Measurements from ENCODE around the gene KRTAP10-6.
"Not testable (repeated sequence)": the region's sequence is repeated elsewhere in the genome, so short reads cannot be mapped to it uniquely, and the experiment has no call there.

KRTAP10-6 gene

DNA sequence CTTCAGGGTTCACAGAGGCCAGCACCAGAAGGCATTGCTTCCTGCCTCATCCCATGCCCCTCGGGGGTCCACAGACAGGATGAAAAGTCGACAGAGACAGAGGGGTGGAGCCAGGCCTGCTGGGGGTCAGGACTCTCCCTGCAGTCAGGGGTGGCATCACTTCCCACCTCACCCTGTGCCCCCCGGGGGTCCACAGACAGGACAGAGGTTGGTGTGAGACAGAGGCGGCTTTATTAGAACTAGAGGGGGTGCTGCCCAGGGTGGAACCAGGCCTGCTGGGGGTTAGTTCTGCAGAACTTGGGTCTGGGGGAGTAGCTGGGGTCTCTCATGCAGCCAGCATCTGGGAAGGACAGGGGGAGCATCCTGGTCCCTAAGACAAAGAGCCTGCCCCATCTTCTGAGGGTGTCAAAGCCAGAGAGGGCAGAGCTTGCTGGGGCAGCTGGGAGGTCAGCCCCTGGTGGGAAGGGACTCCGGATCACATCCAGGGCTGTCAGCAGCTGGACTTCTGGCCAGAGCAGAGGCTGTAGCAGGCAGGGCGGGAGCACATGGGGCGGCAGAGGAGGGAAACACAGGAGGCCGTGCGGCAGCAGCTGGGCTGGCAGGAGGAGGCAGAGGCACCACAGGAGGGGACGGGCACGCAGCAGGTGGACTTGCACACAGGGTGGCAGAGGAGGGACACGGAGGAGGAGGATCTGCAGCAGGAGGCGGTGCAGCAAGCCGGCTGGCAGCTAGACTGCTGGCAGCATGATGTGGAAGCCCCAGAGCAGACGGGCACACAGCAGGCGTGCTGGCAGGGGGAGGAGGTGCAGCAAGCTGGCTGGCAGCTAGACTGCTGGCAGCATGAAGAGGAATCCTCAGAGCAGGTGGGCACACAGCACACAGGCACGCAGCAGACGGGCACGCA, 1.2 kb downstream of the KRTAP10-6 start:
- H3K9me3 Mint-ChIP-seq; H3K4me3 Mint-ChIP-seq; H3K36me3 Mint-ChIP-seq (ENCODE audit: insufficient read depth); H3K27ac Mint-ChIP-seq (ENCODE audit: low read depth); ATAC-seq (replicated peaks; ENCODE audit: extremely low read depth, poor library complexity, severe bottlenecking); DNase-seq (ENCODE audit: low spot score in 2 of 2): not testable (repeated sequence)
- Mint-ChIP-seq H3K27me3 (peaks cover 35% of the 10 kb centered on the region), H3K4me1 (peaks cover 10% of the 10 kb centered on the region)

GRCh38 chr21:44590311-44590721, 2.0 kb downstream of the KRTAP10-6 start:
- H3K4me3 Mint-ChIP-seq, result no peak overlapping the region
- H3K27me3 Mint-ChIP-seq, result peaks cover 44% of the 10 kb centered on the region
- H3K27ac Mint-ChIP-seq (ENCODE audit: low read depth), result peak overlapping the region; percentile 35
- H3K4me1 Mint-ChIP-seq, result peaks cover 8% of the 10 kb centered on the region
- ATAC-seq (replicated peaks; ENCODE audit: extremely low read depth, poor library complexity, severe bottlenecking) (no peak), DNase-seq (ENCODE audit: low spot score in 2 of 2) (no peak)
- peaks cover 4% of the 10 kb centered on the region for H3K36me3 Mint-ChIP-seq (ENCODE audit: insufficient read depth)
- H3K9me3 Mint-ChIP-seq, result peaks cover 5% of the 10 kb centered on the region

GRCh38 chr21:44589586-44590305, 2.6 kb downstream of the KRTAP10-6 start:
- H3K36me3 Mint-ChIP-seq (ENCODE audit: insufficient read depth), result peaks cover 4% of the 10 kb centered on the region
- peak overlapping the region; percentile 35 for H3K27ac Mint-ChIP-seq (ENCODE audit: low read depth)
- no peak for DNase-seq (ENCODE audit: low spot score in 2 of 2)
- peaks cover 49% of the 10 kb centered on the region for H3K27me3 Mint-ChIP-seq
- no peak overlapping the region for H3K4me3 Mint-ChIP-seq
- no peak for ATAC-seq (replicated peaks; ENCODE audit: extremely low read depth, poor library complexity, severe bottlenecking)
- peaks cover 4% of the 10 kb centered on the region for H3K4me1 Mint-ChIP-seq
- H3K9me3 Mint-ChIP-seq, result peaks cover 5% of the 10 kb centered on the region

DNA sequence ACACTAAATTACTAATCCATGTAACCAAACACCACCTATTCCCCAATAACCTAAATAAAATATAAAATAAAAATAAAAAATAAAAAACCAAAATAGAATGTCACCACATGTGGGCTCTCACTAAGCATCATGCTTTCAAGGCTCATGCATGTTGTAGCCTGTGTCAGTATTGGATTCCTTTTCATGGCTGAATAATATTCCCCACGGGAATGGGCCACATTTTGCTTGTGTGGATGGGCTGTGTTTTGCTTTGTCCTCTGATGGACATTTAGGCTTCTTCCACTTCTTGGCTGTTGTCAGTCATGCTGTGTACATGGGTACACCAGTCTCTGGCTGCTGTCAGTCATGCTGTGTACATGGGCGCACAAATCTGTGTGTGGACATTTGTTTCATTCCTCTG, 3.2 kb downstream of the KRTAP10-6 start:
- no peak overlapping the region for H3K27ac Mint-ChIP-seq (ENCODE audit: low read depth)

DNA sequence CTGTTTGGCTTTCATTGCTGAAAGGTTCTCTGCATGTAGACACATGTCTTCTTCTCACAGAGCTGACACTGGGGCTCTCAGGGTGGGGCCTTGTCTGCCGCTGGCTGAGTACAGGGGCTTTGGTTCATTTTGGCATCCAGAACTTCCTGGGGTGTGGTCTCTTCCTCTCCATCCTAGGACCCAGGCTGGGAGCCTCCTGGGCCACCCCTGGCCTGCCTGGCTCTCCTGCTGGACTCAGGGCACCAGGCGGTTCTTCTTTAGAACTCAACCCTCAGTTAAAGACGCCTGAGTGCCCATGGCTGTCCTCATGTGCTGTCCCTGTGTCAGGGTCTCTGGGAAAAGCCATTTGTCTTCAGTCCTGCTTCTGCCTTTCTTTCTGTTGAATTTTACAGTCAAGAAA, 6.4 kb downstream of the KRTAP10-6 start:
- Mint-ChIP-seq H3K27ac (ENCODE audit: low read depth) (no peak overlapping the region), H3K27me3 (peaks cover 71% of the 10 kb centered on the region), H3K9me3 (peaks cover 18% of the 10 kb centered on the region), H3K4me1 (no peaks in the 10 kb centered on the region), H3K36me3 (ENCODE audit: insufficient read depth) (peaks cover 2% of the 10 kb centered on the region), H3K4me3 (no peak overlapping the region)
- DNase-seq (ENCODE audit: low spot score in 2 of 2) (no peak), ATAC-seq (replicated peaks; ENCODE audit: extremely low read depth, poor library complexity, severe bottlenecking) (no peak)

More for the DNA sequence above, 3.2 kb downstream of the KRTAP10-6 start:
- H3K4me1 Mint-ChIP-seq, result peaks cover 4% of the 10 kb centered on the region
- no peak for DNase-seq (ENCODE audit: low spot score in 2 of 2)
- peaks cover 56% of the 10 kb centered on the region for H3K27me3 Mint-ChIP-seq
- ATAC-seq (replicated peaks; ENCODE audit: extremely low read depth, poor library complexity, severe bottlenecking), result no peak
- no peak overlapping the region for H3K4me3 Mint-ChIP-seq
- peaks cover 4% of the 10 kb centered on the region for H3K36me3 Mint-ChIP-seq (ENCODE audit: insufficient read depth)
- H3K9me3 Mint-ChIP-seq, result peaks cover 5% of the 10 kb centered on the region

DNA sequence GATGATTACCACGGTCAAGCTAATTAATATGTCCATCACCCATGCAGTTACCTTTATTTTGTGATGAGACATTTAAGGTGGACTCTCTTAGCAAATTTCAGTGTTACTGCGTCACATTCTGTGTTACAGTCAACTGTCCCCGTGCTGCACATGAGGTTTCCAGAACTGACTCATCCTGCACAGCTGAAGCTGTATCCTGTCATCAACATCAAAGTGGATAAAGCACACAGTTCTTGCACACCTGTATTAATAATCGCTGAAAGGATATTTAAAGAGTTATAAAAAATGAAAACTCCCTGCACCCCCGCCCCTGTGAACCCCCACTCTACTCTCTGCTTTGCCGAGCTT, 8.5 kb downstream of the KRTAP10-6 start:
- peak; percentile 54 for ATAC-seq (replicated peaks; ENCODE audit: extremely low read depth, poor library complexity, severe bottlenecking)
- peaks cover 19% of the 10 kb centered on the region for H3K9me3 Mint-ChIP-seq
- DNase-seq (ENCODE audit: low spot score in 2 of 2), result no peak
- H3K4me1 Mint-ChIP-seq, result peaks cover 5% of the 10 kb centered on the region
- no peaks in the 10 kb centered on the region for H3K36me3 Mint-ChIP-seq (ENCODE audit: insufficient read depth)
- H3K27ac Mint-ChIP-seq (ENCODE audit: low read depth), result no peak overlapping the region
- H3K27me3 Mint-ChIP-seq, result peaks cover 59% of the 10 kb centered on the region
- H3K4me3 Mint-ChIP-seq, result no peak overlapping the region

GRCh38 chr21:44583089-44583799, 9.1 kb downstream of the KRTAP10-6 start:
- no peak for DNase-seq (ENCODE audit: low spot score in 2 of 2)
- Mint-ChIP-seq H3K27ac (ENCODE audit: low read depth) (no peak overlapping the region), H3K9me3 (peaks cover 19% of the 10 kb centered on the region), H3K4me1 (peaks cover 5% of the 10 kb centered on the region), H3K4me3 (no peak overlapping the region), H3K27me3 (peaks cover 57% of the 10 kb centered on the region), H3K36me3 (ENCODE audit: insufficient read depth) (no peaks in the 10 kb centered on the region)
- ATAC-seq (replicated peaks; ENCODE audit: extremely low read depth, poor library complexity, severe bottlenecking), result no peak

DNA sequence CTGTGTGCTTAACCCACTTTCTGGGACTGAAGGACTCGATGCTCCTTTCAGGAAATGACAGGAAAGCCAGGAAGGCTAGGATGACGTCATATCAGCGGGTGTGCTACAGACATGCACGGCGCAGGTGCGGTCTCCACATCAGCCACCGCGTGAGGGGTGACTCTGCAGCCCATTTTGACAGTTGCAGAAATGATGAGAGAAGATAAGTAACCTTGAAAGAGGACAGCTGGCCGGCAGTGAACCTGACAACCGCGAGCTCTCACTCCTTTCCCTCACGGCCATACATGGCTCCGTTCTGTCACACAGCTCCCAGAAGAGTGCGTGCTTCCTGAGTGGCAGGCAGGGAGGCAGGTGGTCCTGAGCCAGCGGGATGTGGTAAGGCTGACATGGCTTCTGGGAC, 10.2 kb downstream of the KRTAP10-6 start:
- no peak overlapping the region for H3K27ac Mint-ChIP-seq (ENCODE audit: low read depth)
- H3K4me3 Mint-ChIP-seq, result no peak overlapping the region
- H3K36me3 Mint-ChIP-seq (ENCODE audit: insufficient read depth), result no peaks in the 10 kb centered on the region
- peaks cover 5% of the 10 kb centered on the region for H3K4me1 Mint-ChIP-seq
- H3K27me3 Mint-ChIP-seq, result peaks cover 45% of the 10 kb centered on the region
- peaks cover 19% of the 10 kb centered on the region for H3K9me3 Mint-ChIP-seq
- ATAC-seq (replicated peaks; ENCODE audit: extremely low read depth, poor library complexity, severe bottlenecking), result no peak
- no peak for DNase-seq (ENCODE audit: low spot score in 2 of 2)

DNA sequence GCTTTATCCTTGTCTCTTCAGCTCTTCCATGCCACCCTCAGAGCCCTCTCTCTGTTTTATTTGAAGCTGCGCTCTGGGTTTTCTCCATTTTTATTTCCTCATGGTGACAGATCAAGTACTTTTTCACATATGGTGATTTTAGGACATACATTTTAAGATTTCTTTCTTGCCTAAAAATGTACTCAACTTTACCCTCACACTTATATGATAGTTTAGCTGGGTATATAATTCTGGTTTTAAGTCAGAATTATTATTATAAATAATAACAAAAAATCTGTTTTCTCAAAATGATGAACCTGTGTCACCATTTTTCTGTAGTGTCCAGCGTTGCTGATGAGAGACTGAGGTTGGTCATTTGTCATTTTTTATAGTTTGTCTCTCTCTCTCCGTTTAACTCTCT, 11.1 kb downstream of the KRTAP10-6 start:
- H3K4me1 Mint-ChIP-seq, result peaks cover 5% of the 10 kb centered on the region
- peaks cover 22% of the 10 kb centered on the region for H3K9me3 Mint-ChIP-seq
- ATAC-seq (replicated peaks; ENCODE audit: extremely low read depth, poor library complexity, severe bottlenecking) (no peak), DNase-seq (ENCODE audit: low spot score in 2 of 2) (no peak)
- H3K4me3 Mint-ChIP-seq, result no peak overlapping the region
- H3K36me3 Mint-ChIP-seq (ENCODE audit: insufficient read depth), result no peaks in the 10 kb centered on the region
- peaks cover 36% of the 10 kb centered on the region for H3K27me3 Mint-ChIP-seq
- H3K27ac Mint-ChIP-seq (ENCODE audit: low read depth), result no peak overlapping the region

GRCh38 chr21:44580231-44580821, 12.0 kb downstream of the KRTAP10-6 start, which contains the start of gene KRTAP10-5:
Gene KRTAP10-5 (minus strand): TSS chr21:44580604. CDS start chr21:44580578, 26 bp downstream.
- not testable (repeated sequence) for ATAC-seq (replicated peaks; ENCODE audit: extremely low read depth, poor library complexity, severe bottlenecking); H3K36me3 Mint-ChIP-seq (ENCODE audit: insufficient read depth)

DNA sequence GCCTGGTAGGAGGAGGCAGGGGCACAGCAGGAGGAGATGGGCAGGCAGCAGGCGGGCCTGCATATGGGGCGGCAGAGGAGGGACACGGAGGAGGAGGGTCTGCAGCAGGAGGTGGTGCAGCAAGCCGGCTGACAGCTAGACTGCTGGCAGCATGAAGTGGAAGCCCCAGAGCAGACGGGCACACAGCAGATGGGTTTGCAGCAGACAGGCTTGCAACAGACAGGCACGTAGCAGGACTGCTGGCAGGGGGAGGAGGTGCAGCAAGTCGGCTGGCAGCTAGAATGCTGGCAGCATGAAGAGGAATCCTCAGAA, 12.5 kb downstream of the KRTAP10-6 start:
- DNase-seq (ENCODE audit: low spot score in 2 of 2) (no peak), ATAC-seq (replicated peaks; ENCODE audit: extremely low read depth, poor library complexity, severe bottlenecking) (no peak)
- Mint-ChIP-seq H3K36me3 (ENCODE audit: insufficient read depth) (no peaks in the 10 kb centered on the region), H3K27ac (ENCODE audit: low read depth) (no peak overlapping the region), H3K9me3 (peaks cover 17% of the 10 kb centered on the region), H3K4me3 (no peak overlapping the region), H3K4me1 (peaks cover 8% of the 10 kb centered on the region), H3K27me3 (peaks cover 31% of the 10 kb centered on the region)

More at GRCh38 chr21:44580231-44580821, 12.0 kb downstream of the KRTAP10-6 start, which contains the start of gene KRTAP10-5:
- H3K27ac Mint-ChIP-seq (ENCODE audit: low read depth); H3K4me3 Mint-ChIP-seq; H3K4me1 Mint-ChIP-seq; DNase-seq (ENCODE audit: low spot score in 2 of 2): not testable (repeated sequence)
- Mint-ChIP-seq H3K9me3 (peaks cover 17% of the 10 kb centered on the region), H3K27me3 (peaks cover 31% of the 10 kb centered on the region)

Measured in central memory CD8-positive, alpha-beta T cell (primary cell).